Activated CD4-positive, alpha-beta memory T cell treated with anti-CD3 and anti-CD28 coated beads for 36 hours (primary cell): ENCODE measurements around the gene SFXN5. TPM values are rescaled to one million over a fixed set of nuclear protein-coding genes. Genes with fewer than 3 reads are reported as not detected.

ENCODE experiments used
- CTCF ChIA-PET: fragments of 350-600 bp; sonication (Branson Sonifier 250); formaldehyde crosslinking; loops from one replicate; lab custom pipeline; 2021; ENCODE audit warnings: antibody characterized with exemption, inconsistent platforms; lab: Charles Lee
- POLR2A ChIA-PET: fragments of 350-600 bp; sonication (Branson Sonifier 250); formaldehyde crosslinking; loops from one replicate; lab custom pipeline; 2021; ENCODE audit warnings: antibody characterized with exemption; lab: Charles Lee
- DNase-seq: peaks from one replicate; pipeline ENCODE4 v3.0.0-alpha.2; 2020
- H3K27ac Mint-ChIP-seq: one replicate; pipeline ENCODE4 v1.8.0; 2021; ENCODE audit warnings: mixed read lengths
- H3K27me3 Mint-ChIP-seq: one replicate; pipeline ENCODE4 v1.8.0; 2021; ENCODE audit warnings: mixed read lengths
- H3K36me3 Mint-ChIP-seq: one replicate; pipeline ENCODE4 v1.8.0; 2021; ENCODE audit warnings: mixed read lengths
- H3K4me1 Mint-ChIP-seq: one replicate; pipeline ENCODE4 v1.8.0; 2021; ENCODE audit warnings: low read depth, mixed read lengths
- H3K4me3 Mint-ChIP-seq: one replicate; pipeline ENCODE4 v1.8.0; 2021; ENCODE audit warnings: mild to moderate bottlenecking, mixed read lengths
- H3K9me3 Mint-ChIP-seq: one replicate; pipeline ENCODE4 v1.8.0; 2021; ENCODE audit warnings: mixed read lengths
- intact Hi-C: fragments of 100-400 bp; cut with micrococcal nuclease; formaldehyde crosslinking; loops from one replicate; pipeline ENCODE4 v1.15.1; 2023
- total RNA-seq, 2 experiments: library from RNA; stranded (reverse); gene quantifications; one replicate each; pipeline ENCODE4 v1.2.3, GENCODE V29; 2021

SFXN5 gene
- total RNA-seq, 2 experiments from 2014 or later: 4.5 to 7.6 TPM

DNA sequence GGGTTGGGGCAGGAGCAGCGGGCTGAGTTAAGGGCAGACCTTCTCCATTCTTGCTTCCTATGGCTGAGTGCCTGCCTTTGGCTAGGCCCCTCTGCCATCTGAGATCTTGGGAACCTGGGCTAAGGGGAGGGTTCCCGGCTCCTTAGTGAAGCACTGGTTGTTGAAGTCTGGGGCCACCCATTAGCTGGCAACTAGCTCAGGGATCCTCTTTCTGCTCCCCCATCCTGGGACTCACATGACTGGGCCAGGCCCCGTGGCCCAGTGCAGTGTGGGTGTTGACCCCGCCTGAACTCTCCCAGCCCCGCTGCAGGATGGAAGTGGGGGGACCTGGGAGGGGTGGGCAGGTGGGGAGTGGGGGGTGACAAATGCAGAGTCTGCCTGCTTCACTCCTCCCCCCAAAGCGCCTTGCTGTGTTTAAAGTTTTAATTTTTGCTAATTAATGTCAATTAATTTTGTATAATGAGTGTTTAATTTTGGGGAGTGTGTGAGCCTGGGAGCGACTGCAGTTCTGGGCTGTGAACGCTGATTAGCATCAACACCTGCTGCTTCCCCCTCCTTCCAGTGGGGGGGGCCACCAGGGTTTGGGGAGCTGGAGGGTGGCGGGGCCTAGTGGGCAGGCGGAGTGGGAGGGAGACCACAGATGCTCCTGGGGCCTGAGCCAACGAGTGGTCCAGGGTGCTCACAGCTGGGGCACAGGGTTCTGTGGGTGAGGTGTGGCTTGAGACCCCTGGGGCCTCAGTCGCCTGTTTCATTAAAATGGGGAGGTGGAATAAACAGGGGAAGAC is 99.0 kb downstream of the SFXN5 start:
- H3K27ac Mint-ChIP-seq: no peak overlapping the region
- ChIA-PET POLR2A (no interaction called here), CTCF (interaction anchor here (1.3 to 6.0 kb wide), 7 partner anchors 13 to 205 kb away, joined by 4 to 113 read pairs (median 12); partner anchors contain the start of gene SPR)
- no peaks in the 10 kb centered on the region for H3K4me1 Mint-ChIP-seq
- no peak overlapping the region for H3K4me3 Mint-ChIP-seq
- no peaks in the 10 kb centered on the region for H3K27me3 Mint-ChIP-seq
- intact Hi-C loops: loop anchor here (1.0 to 5.0 kb wide), 2 partner anchors 80 to 205 kb away; no protein-coding TSS in a partner anchor
- no peaks in the 10 kb centered on the region for H3K9me3 Mint-ChIP-seq
- no peaks in the 10 kb centered on the region for H3K36me3 Mint-ChIP-seq
- no peak for DNase-seq

GRCh38 chr2:72971036-72971435 is 100.5 kb downstream of the SFXN5 start:
- POLR2A ChIA-PET: no interaction called here
- H3K4me1 Mint-ChIP-seq: no peaks in the 10 kb centered on the region
- DNase-seq: no peak
- no peaks in the 10 kb centered on the region for H3K36me3 Mint-ChIP-seq
- H3K4me3 Mint-ChIP-seq: no peak overlapping the region
- no peaks in the 10 kb centered on the region for H3K9me3 Mint-ChIP-seq
- intact Hi-C loops: loop anchor here (5.0 kb wide), 1 partner anchor 206 kb away; no protein-coding TSS in a partner anchor
- H3K27ac Mint-ChIP-seq: no peak overlapping the region
- no peaks in the 10 kb centered on the region for H3K27me3 Mint-ChIP-seq
- CTCF ChIA-PET: interaction anchor here (1.3 kb wide), 1 partner anchor 78 kb away, joined by 6 read pairs; no protein-coding TSS in a partner anchor

- H3K4me3 Mint-ChIP-seq: no peak overlapping the region
- POLR2A ChIA-PET: no interaction called here
- H3K9me3 Mint-ChIP-seq: no peaks in the 10 kb centered on the region
- no peaks in the 10 kb centered on the region for H3K4me1 Mint-ChIP-seq
- intact Hi-C loops: loop anchor here (5.0 kb wide), 1 partner anchor 208 kb away; no protein-coding TSS in a partner anchor
- no peaks in the 10 kb centered on the region for H3K36me3 Mint-ChIP-seq
- H3K27ac Mint-ChIP-seq: no peak overlapping the region
- H3K27me3 Mint-ChIP-seq: no peaks in the 10 kb centered on the region
- CTCF ChIA-PET: interaction anchor here (1.2 kb wide), 1 partner anchor 22 kb away, joined by 3 read pairs; no protein-coding TSS in a partner anchor
- DNase-seq: no peak
Observed at GRCh38 chr2:72969706-72970105, 101.8 kb downstream of the SFXN5 start.

DNA sequence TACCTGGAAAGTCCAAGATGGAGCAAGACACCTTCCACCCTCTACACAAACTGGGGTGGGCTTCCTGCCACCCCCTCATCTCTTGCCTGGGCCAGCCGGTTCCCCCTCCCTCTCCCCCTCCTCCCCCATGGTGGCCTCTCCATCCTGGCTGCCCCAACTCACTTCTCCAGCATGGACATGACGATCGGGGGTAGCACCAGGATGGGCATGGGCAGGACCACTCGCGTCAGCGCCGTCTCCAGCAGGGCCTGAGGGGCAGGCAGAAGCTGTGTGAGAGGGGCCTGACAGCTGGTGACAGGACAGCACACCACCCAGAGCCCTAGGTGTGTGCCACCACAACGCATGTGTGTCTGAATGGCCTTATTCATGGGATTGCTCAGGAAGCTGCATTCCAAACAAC is 103.2 kb downstream of the SFXN5 start:
- no peak overlapping the region for H3K27ac Mint-ChIP-seq

GRCh38 chr2:72965770-72966450 is 105.6 kb downstream of the SFXN5 start:
- Mint-ChIP-seq H3K4me1 (no peaks in the 10 kb centered on the region), H3K27ac (no peak overlapping the region), H3K4me3 (no peak overlapping the region), H3K9me3 (no peaks in the 10 kb centered on the region), H3K27me3 (no peaks in the 10 kb centered on the region), H3K36me3 (no peaks in the 10 kb centered on the region)
- no peak for DNase-seq
- intact Hi-C loops: no loop called here
- ChIA-PET CTCF (interaction anchor here (0.8 to 1.0 kb wide), 2 partner anchors 73 to 198 kb away, joined by 3 read pairs; no protein-coding TSS in a partner anchor), POLR2A (no interaction called here)

More for the DNA sequence above, 103.2 kb downstream of the SFXN5 start:
- ChIA-PET POLR2A (no interaction called here), CTCF (no interaction called here)
- H3K9me3 Mint-ChIP-seq: no peaks in the 10 kb centered on the region
- no peaks in the 10 kb centered on the region for H3K4me1 Mint-ChIP-seq
- H3K36me3 Mint-ChIP-seq: no peaks in the 10 kb centered on the region
- intact Hi-C loops: no loop called here
- H3K4me3 Mint-ChIP-seq: no peak overlapping the region
- H3K27me3 Mint-ChIP-seq: no peaks in the 10 kb centered on the region
- DNase-seq: no peak

- Mint-ChIP-seq H3K4me3 (no peak overlapping the region), H3K9me3 (no peaks in the 10 kb centered on the region), H3K27ac (no peak overlapping the region), H3K27me3 (no peaks in the 10 kb centered on the region), H3K4me1 (no peaks in the 10 kb centered on the region), H3K36me3 (no peaks in the 10 kb centered on the region)
- ChIA-PET POLR2A (no interaction called here), CTCF (no interaction called here)
- no peak for DNase-seq
- intact Hi-C loops: no loop called here
Observed at GRCh38 chr2:72965016-72965415, 106.5 kb downstream of the SFXN5 start.

DNA sequence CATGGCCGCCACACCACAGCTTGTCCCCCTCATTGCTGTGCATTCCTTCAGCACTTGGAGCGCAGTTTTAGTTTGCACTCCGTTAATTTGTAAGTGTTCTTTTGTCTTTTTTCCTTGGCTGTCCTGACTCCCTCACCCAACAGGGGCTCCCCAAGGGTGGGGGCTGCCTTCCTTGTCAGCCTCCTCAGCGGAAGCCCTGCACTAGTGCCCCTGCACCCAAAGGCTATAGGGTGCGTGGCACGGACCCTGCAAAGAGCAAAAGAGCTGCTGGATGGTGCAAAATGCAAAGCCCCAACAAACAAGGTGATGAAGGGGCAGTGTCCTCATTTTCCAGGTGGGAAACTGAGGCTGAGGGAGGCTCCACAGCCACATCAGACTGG is 107.4 kb downstream of the SFXN5 start:
- CTCF ChIA-PET: no interaction called here
- DNase-seq: no peak
- Mint-ChIP-seq H3K27ac (no peak overlapping the region), H3K9me3 (no peaks in the 10 kb centered on the region), H3K27me3 (no peaks in the 10 kb centered on the region), H3K36me3 (no peaks in the 10 kb centered on the region), H3K4me3 (no peak overlapping the region), H3K4me1 (no peaks in the 10 kb centered on the region)
- intact Hi-C loops: no loop called here
- POLR2A ChIA-PET: no interaction called here

GRCh38 chr2:72963423-72964145 is 107.9 kb downstream of the SFXN5 start:
- POLR2A ChIA-PET: no interaction called here
- H3K27ac Mint-ChIP-seq: no peak overlapping the region
- H3K4me1 Mint-ChIP-seq: no peaks in the 10 kb centered on the region
- H3K27me3 Mint-ChIP-seq: no peaks in the 10 kb centered on the region
- no peaks in the 10 kb centered on the region for H3K36me3 Mint-ChIP-seq
- CTCF ChIA-PET: no interaction called here
- intact Hi-C loops: no loop called here
- DNase-seq: no peak
- no peak overlapping the region for H3K4me3 Mint-ChIP-seq
- no peaks in the 10 kb centered on the region for H3K9me3 Mint-ChIP-seq

GRCh38 chr2:72962911-72963310 is 108.6 kb downstream of the SFXN5 start:
- ChIA-PET CTCF (no interaction called here), POLR2A (no interaction called here)
- H3K9me3 Mint-ChIP-seq: no peaks in the 10 kb centered on the region
- intact Hi-C loops: no loop called here
- no peak overlapping the region for H3K27ac Mint-ChIP-seq
- no peaks in the 10 kb centered on the region for H3K36me3 Mint-ChIP-seq
- no peak for DNase-seq
- H3K4me1 Mint-ChIP-seq: no peaks in the 10 kb centered on the region
- H3K27me3 Mint-ChIP-seq: no peaks in the 10 kb centered on the region
- H3K4me3 Mint-ChIP-seq: no peak overlapping the region

DNA sequence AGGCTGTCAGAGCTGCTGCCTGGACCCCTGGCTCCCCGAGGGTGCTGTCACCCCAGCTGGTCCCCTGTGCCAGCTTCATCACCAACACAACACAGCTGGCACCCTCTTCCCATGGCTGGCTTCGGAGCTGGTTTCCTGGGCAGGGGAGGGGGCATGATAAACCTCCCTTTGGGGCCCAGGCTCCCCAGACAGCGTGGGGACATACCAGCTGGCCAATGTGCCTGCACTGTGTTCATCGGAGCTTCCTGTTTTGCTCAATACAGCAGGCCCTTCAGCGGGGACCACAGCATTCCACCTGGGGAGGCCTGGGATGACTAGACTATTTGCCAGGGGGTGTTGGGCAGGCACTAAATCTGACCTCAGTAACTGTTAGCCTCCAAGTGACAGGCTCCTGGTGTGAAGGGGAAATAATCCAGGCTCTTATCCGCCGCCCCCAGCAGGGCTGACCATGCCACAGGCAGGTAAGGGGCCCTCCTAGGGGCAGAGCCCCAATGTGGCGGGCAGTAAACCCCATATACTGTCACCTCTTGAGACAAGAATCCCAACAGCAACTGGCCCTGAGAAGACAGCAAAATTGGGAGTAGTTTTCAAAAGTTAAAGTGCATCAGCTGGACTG is 109.6 kb downstream of the SFXN5 start:
- intact Hi-C loops: no loop called here
- Mint-ChIP-seq H3K27ac (no peak overlapping the region), H3K4me3 (no peak overlapping the region), H3K27me3 (no peaks in the 10 kb centered on the region), H3K4me1 (no peaks in the 10 kb centered on the region), H3K9me3 (no peaks in the 10 kb centered on the region), H3K36me3 (no peaks in the 10 kb centered on the region)
- DNase-seq: no peak
- CTCF ChIA-PET: no interaction called here
- POLR2A ChIA-PET: no interaction called here

DNA sequence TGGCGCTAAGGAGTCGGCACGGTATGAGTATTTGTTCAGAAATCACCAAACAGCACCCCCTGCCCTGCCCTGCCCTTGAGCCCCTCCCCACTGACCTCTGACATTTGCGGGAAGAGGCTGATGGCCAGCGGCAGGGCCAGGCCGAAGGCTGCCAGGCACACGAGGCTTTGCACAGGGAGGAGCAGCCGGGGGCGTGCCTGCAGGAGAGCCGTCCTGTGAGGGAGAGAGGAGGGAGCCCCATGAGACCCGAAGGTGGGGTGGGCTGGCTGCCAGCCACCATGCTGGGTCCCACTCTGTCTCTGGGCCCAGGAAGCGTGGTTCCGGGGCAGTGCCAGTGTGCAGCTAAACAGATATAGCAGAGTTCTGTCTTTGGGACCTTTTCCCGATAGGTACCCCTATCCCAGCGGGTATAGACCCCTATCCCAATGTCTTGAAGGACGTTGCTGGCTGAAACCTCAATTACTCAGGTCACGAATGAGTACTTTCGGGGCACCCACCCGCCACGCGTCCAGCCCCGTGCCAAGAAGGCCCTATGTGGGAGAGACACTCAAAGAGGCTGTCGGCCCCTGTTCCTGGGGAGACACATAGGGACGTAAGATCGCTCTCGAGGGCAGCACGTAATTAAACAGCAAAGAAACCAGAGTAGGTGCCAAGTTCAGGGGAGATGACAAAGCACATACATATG is 110.3 kb downstream of the SFXN5 start:
- intact Hi-C loops: no loop called here
- Mint-ChIP-seq H3K4me1 (no peaks in the 10 kb centered on the region), H3K36me3 (no peaks in the 10 kb centered on the region), H3K27ac (no peak overlapping the region), H3K9me3 (no peaks in the 10 kb centered on the region), H3K27me3 (no peaks in the 10 kb centered on the region), H3K4me3 (no peak overlapping the region)
- DNase-seq: no peak
- POLR2A ChIA-PET: no interaction called here
- CTCF ChIA-PET: no interaction called here
